GM19452 (cell line): ENCODE measurements around the gene BPIFA3.

Source experiments
- ATAC-seq: cut with Tn5 transposase; IDR thresholded peaks from one replicate; pipeline ENCODE4 v1.9.1; 2021; ENCODE audit not compliant: unreplicated experiment

Gene BPIFA3

DNA sequence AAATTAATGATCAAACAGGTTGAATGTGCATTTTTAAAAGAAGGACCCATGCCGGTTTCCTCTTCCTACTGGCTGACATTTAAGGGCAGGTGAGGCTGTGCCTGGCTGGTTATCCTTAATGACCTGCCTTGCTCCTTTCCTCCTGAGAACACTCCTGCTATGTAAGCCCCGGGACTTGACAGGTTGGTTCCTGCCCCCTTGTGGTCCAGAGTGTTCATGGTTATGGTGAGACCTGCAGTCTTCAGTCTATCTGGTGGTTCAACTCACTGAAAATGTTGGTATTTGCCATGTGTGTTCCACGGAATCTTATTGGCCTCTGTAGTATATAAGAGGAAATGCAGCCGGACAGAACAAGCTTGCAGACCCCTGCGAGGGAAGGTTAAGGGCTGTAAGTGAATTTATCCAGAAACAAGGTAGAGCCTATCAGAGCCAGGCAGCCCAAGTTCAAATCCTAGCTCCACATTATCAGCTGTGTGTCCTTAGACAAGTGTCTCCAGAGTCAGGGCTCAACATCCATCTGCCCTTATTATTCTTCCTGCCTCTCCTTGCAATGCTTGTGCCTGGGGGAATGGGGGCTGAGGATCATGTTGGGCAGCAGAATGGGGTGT is 5.2 kb upstream of the BPIFA3 start:
- no peak for ATAC-seq

DNA sequence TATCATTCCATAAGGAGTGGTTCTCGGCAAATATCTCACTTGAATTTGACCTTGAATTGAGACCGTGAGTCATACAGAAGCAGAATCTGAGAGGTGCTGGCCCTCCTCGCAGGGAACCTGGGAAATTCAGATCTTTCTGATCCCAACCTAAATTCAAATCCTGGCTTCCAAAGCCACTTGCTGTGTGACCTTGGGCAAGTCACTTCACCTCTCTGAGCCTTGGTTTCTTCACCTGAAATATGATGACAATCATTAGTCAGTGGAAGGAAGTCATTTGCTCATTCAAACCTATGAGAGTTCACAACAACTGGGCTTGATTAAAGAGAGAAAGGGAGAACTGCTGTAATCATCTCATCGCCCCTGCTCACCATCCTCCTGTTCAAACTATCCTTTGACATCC is 7.2 kb downstream of the BPIFA3 start:
- ATAC-seq: no peak

DNA sequence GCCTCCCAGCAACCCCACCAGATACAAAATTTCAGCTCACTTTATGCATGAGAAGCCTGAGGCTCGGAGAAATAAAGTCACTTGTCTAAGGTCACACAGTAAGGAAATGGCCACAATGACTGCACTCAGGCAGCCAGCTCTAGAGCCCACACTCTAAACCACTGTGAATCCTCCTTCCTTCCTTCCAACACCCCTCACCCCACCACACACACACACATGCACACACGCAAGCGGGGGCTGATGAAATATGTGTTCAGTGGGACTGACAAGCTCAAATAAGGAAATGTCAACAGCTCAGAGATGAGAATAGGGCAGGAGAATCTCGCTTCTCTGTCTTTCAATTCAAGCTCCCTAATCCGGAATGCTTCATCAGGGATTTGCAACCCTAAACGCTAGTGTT is 12.7 kb downstream of the BPIFA3 start:
- no peak for ATAC-seq

DNA sequence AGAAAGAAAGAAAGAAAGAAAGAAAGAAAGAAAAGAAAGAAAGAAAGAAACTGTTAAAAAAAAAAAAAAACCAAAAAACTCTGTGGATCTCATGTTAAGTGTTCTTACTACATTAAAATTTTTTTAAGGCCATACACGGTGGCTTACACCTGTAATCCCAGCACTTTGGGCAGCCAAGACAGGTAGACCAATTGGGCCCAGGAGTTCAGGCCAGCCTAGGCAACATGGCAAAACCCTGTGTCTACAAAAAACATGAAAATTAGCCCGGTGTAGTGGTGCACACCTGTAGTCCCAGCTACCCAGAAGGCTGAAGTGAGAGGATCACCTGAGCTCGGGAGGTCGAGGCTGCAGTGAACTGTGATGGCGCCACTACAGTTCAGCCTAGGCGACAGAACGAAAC is 14.1 kb downstream of the BPIFA3 start:
- ATAC-seq: no peak

DNA sequence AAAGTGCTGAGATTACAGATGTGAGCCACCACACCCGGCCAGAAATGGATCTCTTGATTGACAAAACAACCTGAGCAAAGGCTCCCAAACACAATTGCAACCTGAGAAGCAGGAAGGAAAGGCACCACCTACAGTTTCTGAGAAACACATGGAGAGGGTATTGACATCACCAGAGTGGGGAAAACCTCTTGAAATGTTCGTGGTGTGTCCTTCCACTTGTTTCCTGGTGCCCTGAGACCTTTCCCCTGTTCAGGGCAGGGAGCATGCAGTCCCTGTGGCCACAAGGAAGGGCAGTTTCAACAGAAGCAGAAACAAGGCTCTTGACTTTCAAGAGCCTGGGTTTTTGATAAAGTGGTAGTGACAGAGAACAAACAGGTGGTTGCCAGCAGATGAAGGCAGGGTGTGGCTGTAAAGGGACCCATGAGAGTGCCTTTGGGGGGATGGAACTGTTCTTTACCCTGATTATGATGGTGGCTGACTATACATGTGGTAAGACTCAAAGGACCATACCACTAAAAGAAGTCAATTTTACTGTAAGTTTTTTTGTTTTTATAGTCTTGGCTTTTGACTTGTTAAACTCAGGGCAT is 15.4 kb downstream of the BPIFA3 start:
- ATAC-seq: no peak

DNA sequence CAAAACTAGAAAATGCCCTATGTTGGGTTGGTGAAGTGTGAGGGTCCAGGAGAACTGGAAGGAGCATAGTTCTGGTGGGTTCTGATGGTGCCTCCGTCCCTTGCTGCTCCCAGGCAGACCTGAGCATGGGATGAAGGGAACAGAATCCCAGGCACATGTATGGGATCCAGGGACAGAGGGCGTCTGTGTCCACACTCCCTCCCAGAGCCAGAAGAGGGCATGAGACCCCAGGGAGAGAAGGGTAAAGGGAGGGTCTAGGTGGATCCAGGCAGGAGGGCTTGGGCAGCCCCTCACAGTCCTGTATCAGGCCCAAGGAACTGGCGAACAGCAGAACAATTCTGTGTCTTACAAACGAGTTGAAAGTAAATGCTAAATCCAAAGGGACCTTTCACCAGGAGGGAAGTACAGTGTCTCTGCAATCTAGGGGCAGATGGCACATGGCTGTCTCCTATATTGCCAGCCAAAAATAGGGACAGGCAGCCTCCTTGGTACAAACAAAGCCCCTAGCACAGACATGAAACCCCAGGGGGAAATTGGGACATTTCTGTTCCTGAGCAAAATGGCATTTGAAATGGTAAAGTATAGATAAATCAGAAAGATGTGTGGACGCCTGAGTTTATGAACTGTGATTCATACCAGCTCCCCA is 16.1 kb downstream of the BPIFA3 start:
- no peak for ATAC-seq

DNA sequence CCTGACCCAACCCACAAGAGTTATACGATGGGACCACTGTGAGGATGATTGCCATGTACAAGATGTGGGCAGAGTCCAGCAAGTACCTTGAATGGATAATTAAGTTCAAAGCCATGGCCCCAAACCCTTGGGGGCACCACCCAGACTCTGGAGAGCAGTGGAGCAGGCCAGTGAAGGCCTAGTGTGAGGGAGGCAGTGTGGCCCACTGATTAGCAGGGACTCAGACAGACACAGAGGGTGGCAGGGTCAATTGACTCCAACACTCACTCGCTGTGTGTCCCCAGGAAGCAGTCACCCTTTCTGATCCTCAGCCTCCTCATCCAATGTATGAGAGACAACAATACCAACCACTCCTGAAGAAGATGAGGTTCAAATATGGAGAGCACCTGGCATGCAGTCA is 16.9 kb downstream of the BPIFA3 start:
- no peak for ATAC-seq

DNA sequence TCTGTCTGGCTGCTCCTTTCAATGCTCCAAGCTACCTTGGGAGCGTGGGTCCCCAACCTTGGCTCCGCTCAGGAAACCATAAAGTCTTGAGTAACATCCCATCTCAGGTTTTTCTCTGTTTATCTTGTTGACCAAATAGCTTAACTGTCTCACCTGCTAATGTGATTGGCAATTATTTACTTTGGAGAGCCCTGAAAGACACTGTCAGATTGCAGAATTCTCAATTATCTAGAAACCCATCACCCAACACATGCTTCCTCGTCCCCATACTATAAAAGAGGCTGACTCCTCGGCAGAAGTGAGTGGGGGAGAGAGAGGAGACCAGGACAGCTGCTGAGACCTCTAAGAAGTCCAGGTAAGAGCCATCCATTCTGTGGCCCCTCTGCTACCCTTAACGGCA is 18.5 kb downstream of the BPIFA3 start, which contains the start of gene BPIFA1:
BPIFA1 (plus strand) TSS at position 301 of the 400 bp plus-strand sequence. CDS start 1,716 bp downstream, outside the sequence.
- ATAC-seq: no peak

DNA sequence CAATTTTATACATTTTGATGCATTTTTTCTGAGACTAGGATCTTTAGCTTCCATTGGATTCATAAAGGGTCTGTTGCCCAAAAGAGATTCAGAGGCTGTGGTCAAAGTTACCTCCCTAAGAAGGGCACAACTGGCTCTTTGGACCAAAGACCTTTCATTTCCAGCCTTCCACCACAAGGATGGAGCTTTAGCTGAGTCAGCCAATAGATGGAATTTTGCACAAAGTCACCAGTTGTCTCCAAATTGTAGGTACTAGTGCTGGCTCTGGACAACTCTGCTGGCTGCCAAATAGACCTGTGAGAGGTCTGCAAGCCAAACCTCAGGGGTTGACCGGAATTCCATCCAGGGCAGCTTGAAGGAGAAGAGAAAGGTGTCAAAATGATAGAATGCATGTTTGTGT is 19.2 kb downstream of the BPIFA3 start:
- no peak for ATAC-seq

DNA sequence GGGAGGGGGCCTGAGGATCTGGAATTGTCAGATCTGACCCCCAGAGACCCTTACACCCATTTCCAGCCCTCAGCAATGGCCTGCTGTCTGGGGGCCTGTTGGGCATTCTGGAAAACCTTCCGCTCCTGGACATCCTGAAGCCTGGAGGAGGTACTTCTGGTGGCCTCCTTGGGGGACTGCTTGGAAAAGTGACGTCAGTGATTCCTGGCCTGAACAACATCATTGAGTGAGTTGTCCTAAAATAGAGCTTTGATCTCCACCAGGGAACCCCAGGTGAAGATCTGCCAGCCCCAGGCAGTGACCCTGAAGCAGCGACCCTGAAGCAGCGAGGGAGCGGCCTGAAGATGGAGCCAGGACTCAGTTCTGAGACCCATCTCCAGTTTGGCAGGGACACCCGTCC is 20.8 kb downstream of the BPIFA3 start:
- no peak for ATAC-seq

DNA sequence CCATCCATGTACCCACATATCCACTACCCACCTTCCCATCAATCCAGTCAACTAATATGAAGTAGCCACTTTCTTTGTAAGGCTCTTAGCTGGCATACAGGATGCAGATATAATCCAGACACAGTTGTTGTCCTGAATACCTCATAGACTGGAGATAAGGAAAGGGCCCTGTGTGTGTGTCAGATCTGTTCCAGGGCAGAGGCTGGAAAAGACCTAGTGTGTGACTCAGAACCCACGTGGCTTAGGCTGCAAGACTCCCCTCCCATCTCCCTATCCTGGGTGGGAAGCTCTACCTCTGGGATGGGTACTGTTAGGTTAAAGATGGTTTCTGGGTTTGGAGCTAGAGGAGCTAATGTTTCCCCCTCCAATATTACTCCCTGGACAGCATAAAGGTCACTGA is 22.3 kb downstream of the BPIFA3 start:
- ATAC-seq: no peak

DNA sequence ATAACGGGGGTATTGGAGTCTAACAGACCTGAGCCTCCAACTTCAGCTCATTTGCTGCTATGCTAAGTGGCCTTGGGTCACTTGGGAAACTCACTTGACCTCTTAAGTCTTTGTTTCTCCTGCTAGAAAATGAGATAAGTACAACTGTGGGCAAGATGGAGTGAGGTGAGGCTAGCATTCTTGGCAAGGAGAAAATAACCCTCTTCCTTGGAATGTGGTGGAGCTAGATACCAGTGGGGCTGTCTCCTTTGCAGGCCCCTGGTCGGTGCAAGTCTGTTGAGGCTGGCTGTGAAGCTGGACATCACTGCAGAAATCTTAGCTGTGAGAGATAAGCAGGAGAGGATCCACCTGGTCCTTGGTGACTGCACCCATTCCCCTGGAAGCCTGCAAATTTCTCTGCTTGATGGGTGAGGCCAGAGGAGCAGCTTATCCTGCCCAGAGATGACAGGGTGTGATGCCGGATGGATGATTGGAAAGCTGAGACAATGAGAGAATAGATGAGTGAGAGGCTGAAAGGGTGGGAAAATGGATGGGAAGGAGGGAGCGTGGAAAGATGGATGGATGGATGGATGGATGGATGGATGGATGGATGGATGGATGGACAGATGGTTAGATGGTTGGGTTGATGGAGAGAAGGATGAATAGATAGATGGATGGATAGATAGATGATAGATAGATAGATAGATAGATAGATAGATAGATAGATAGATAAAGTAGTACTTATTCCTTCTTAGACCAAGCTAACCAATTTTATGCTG is 23.0 kb downstream of the BPIFA3 start:
- ATAC-seq: no peak

DNA sequence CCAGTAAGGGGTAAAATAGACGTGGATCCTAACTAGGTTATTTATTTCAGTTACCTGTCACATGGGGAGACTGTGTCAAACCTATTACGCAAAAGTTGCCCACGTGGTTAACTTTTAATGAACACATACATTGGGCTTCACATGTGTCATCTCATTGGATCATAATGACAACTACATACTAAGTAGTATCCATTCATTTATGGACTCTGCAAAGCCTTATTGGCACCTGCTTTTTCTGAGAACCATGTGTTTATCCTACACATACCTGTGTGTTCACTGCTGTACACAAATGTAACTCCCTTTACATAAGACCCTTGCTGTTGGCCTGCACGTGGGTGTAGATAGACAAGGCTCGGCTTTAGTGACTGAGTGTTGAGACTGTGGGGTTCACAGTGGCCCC is 23.8 kb downstream of the BPIFA3 start:
- no peak for ATAC-seq

DNA sequence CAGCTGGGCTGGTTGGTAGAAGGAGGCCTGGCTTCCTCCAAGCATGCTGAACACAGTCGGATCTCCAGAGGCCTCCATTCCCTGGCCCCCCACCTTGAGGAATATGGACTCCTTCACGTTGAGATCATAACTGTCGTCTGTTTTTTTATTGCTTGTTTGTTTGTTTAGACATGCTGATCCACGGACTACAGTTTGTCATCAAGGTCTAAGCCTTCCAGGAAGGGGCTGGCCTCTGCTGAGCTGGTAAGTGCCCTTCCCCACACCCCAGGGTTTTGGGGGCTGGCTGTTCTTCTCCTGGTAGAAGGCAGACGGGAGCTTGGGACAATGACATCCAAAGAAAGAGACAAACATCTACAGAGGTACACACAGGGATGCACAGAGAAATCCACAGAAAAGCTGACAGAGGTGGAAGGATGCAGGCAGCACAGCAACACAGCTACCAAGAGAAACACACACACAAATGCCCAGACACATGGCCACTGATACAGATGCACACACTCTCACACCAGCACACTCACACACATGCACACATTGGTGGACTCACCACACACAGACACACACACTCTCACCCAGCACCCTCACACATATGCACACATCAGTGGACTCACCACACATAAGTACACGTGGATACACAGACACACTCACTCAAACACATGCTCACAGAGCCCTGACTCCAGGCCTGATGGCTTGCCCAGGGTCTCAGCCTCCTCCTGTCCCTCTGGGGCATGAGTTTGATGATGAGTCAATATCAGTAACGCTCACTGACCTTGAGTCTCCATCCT is 25.4 kb downstream of the BPIFA3 start:
- no peak for ATAC-seq

DNA sequence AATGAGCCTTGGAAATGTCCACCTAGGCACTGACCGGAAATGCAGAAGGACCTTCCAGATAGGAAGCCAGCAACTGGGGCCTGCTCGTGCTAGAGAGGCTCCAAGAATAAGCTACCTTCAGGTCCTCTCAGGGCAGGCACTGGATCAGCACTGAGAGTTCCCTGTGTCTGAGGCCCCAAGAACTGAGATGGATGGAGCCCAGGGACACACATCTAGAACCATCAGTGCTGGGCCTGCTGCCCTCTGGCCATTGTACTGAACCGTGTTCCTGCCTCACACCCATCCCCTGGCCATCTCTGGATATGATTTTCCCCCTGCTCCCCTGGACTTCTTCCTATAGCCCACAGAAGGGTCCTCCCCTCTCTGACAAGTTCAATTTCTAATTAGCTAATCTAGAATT is 28.9 kb downstream of the BPIFA3 start:
- no peak for ATAC-seq

DNA sequence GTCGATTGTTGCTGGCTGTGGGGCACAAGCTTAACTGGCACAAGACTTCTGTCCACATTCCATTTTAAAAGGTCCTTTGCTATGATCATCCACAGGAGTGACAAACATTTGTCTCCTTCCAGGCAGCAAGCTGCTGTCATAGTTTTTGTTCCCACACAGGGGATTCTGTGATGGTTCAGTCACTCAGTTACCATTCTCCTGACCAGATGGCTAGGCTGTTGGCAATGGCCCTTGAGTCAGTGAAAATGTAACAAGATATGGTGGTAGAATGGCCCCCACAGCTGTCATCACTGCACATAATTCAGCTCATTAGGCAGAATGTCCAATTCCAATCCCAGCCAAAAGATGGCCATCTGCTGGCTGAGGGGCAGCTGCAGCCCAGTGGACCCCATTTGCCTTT is 32.3 kb downstream of the BPIFA3 start:
- no peak for ATAC-seq

DNA sequence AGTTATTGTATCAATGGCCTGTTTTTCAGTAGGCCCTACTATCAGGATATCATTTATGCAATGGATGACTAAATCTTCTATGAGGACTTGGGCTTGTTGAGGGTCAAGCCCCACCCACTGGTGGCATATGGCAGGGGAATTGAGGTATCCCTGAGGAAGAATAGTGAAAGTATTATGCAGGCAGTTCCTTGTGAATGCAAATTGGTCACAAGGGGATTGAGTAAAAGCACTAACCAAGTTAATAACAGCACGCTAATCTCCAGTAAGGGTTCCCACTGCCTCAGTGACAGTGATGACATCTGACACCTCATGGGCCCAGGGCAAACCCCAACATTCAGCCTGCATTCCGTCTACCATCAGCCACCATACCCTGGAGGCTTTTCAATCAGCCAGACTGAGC is 33.5 kb downstream of the BPIFA3 start:
- no peak for ATAC-seq

DNA sequence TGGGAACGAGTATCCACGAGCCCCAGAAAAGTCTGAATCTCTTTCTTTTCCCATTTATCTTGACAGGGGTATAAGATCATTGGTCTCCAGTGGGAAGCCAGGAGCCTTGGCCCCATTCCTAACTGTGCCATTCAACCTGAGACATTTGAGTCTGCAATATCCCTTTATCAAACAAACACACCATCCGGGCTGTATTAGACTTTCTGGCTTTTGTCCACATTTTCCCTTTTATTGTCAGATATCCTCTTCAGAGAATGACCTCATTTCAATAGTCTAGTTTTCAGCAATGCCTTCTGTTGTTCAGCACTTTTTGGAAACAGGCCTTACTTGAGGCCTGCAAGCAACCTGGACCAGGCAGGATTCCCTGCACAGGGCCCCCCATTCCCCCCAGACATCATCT is 34.3 kb downstream of the BPIFA3 start:
- ATAC-seq: no peak

DNA sequence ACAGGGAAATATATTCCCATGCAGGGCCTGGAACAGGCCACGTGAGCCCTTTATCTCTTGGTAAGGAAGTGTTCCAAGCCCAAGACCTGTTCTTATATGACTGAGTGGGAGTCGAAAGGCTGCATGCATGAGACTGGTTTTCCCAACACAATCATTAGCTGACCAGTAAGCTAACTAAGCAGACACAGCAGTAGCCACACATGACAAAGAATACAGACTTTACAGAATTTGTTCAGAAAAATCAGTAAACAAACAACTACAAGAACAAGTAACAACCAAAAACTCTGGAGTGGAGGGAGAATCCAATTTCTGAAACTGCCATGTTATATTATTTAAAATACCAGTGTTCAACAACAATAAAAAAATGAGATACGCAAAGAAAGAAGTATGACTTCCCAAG is 35.3 kb downstream of the BPIFA3 start:
- no peak for ATAC-seq

DNA sequence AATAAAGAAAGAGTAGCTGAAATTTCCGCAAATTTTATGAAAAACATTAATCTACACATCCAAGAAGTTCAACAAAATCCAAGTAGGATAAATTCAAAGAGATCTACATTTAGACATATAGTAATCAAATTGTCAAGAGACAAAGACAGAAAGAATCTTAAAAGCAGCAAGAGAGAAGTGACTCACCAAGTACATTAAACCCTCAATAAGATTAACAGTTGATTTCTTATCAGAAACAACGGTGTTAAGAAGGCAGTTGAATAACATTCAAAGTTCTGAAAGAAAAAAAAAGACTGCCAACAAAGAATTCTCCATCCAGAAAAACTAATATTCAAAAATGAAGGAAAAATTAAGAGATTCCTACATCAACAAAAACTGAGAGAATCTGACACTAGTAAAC is 37.9 kb downstream of the BPIFA3 start:
- no peak for ATAC-seq

DNA sequence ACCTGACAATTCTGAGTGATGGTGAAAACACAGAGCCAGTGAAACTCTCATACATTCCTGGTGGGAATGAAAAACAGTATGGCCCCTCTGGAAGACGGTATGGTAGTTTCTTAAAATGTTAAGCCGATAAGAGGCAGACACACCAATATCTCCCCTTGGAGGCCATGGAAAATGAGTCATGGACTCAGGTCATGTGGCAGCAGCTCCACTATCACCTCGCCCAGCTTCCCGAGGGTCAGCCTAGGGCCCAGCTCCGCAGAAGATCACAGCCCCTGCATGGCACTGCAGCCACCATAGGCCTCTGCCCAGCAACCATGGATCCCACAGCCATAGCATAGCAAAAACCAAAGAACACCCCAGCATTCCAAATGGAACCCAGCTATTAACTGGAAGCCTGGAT is 40.1 kb downstream of the BPIFA3 start:
- no peak for ATAC-seq
